Raji (cell line): ENCODE results near the gene ACADVL.

ENCODE experiments used
- POLR2A ChIP-seq: IDR thresholded peaks from 2 replicates; pipeline ENCODE4 v1.6.1; 2011; ENCODE audit warnings: low read depth, low read length, control low read depth; ENCODE audit not compliant: insufficient read depth

Gene ACADVL

DNA sequence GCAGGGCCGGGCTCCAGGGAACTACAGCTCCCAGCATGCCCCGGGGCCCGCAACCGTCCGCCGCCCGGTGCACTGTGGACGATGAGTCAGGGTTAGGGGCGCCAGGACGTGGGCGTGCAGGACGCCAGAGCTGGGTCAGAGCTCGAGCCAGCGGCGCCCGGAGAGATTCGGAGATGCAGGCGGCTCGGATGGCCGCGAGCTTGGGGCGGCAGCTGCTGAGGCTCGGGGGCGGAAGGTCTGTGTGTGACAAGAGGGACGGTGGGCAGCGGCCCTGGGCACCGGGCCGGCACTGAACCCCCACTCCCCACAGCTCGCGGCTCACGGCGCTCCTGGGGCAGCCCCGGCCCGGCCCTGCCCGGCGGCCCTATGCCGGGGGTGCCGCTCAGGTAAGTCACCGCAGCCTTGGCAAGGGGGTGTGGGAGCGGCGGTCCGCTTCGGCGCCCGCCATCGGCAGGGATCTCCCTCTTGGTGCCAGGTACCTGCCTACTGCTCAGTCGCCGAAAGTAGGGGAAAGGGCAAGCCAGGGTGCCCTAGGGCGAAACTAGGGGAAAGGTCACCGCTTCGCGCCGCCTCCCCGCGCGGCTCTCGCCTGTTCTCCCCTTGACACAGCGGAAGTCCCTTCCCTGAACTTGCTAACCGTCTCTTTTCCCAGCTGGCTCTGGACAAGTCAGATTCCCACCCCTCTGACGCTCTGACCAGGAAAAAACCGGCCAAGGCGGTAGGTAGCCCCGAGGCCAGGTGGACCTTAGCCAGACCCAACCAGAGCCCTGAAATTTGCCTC, at the start of gene ACADVL, which contains the start of gene DLG4:
ACADVL (plus strand) TSS at position 127 of the 781 bp plus-strand sequence; CDS start at position 174, 47 bp downstream.
DLG4 (minus strand) TSS at position 25 of the 781 bp plus-strand sequence.
- TF ChIP-seq POLR2A: peak; percentile 91

DNA sequence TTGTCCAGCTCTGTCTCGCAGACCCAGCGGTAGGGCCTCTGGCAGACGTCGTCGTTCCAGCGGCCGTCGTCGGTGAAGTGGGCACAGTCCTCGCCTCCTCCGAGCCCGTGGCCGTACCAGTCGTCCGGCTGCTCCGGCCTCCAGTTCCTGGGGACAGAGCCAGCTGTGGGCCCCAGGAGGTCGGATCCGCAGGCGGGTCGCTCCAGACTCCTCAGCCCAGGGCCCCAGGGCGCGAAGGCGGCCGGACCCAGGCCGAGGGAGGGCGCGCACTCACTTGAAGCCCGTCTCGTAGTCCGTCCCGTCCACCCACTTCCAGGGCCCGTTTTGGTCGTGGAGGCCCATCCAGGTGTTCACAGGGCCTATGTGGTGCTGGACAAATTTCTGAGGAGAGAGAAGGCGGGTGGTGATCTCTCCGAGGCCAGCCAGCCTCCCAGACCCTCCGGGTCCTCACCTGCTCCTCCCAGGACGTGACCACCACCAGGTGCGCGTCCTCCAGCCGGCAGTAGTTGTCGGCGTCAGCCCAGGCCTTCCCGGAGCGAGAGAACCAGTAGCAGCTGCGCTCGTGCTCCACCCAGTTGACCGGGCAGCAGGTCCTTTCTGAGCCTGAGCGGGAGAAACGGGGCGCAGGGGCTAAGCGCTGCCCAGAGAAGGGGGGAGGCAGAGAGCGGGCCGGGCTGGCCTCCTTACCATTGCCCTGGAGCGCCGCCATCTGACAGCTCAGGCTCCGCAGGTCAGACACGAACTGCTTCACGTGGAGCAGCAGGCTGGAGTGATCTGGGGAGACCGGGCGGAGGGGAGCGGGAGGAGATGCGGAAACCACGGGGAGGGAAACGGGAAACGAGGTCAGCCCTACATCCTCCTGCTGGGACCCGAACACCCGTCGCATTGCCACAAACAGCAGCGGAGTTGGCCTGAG, 45.8 kb upstream of the ACADVL start:
- TF ChIP-seq POLR2A: no peak

DNA sequence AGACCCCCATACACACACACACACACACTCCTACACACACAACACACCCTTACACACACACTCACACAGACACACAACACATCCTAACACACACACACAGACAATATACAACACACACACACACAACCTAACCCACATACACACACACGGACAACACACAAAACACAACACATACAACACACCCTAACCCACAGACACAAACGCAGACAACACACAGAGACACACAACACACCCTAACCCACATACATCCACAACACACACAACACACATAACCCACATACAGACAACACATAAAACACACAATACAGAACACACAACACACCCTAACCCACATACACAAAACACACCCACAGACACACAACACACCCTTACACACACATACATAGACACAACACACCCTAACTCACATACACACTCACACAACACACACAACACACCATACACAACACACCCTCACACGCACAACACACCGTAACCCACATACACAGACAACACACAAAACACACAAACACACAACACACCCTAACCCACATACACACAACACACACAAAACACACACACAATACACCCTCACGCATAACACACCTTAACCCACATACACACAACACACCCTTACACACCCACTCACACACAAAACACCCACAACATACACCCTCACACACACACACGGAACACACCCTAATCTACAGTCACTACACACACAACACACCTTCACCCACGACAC, 45.0 kb upstream of the ACADVL start:
- no peak for TF ChIP-seq POLR2A

DNA sequence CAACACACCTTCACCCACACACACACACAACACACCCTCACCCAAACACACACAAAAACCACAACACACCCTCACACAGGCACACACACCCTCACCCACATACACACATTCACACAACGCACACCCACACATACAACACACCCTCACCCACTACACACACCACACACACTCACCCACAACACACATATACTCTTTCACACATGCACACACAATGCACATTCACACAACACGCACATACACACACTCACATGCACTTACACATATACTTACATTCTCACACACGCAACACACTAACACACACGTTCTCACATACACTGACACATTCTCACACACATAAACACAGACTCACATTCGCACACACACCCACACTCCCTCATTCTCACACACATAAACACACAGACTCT, 44.4 kb upstream of the ACADVL start:
- no peak for TF ChIP-seq POLR2A

DNA sequence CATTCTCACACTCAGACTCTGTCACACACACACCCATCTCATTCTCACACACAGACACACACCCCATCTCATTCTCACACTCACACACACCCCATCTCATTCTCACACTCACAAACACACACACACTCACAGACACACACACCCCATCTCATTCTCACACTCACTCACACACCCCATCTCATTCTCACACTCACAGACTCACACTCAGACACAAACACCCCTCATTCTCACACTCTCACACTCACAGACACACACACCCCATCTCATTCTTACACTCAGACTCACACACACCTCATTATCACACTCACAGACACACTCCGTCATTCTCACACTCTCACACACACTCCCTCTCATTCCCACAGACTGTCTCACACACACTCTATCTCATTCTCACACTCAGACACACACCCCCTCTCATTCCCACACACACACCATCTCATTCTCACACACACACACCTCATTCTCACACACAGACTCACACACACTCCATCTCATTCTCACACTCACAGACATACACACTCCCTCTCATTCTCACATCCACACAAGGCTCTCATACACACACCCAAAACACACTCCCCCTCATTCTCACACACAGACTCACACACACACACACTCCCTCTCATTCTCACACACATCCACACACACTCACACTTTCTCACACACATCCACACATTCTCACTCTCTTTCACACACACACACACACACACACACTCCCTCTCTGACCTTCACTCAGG, 43.5 kb upstream of the ACADVL start:
- no peak for TF ChIP-seq POLR2A

DNA sequence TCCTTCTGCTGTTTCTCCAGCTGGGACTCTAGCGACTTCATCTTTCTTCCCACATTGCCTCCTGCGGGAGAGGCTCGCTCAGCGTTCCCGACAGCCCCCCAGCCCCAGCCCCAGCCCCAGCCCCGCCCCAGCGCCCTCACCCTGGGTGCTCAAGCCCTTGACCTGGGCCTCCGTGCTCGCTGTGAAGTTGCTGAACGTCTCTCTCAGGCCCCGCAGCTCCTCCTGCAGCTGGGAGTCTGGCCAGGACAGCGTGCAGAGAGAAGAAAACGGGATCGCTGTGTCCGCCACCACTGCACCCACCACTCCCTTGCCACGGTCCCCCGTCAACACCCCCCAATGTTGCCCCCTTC, 42.9 kb upstream of the ACADVL start:
- TF ChIP-seq POLR2A: no peak

DNA sequence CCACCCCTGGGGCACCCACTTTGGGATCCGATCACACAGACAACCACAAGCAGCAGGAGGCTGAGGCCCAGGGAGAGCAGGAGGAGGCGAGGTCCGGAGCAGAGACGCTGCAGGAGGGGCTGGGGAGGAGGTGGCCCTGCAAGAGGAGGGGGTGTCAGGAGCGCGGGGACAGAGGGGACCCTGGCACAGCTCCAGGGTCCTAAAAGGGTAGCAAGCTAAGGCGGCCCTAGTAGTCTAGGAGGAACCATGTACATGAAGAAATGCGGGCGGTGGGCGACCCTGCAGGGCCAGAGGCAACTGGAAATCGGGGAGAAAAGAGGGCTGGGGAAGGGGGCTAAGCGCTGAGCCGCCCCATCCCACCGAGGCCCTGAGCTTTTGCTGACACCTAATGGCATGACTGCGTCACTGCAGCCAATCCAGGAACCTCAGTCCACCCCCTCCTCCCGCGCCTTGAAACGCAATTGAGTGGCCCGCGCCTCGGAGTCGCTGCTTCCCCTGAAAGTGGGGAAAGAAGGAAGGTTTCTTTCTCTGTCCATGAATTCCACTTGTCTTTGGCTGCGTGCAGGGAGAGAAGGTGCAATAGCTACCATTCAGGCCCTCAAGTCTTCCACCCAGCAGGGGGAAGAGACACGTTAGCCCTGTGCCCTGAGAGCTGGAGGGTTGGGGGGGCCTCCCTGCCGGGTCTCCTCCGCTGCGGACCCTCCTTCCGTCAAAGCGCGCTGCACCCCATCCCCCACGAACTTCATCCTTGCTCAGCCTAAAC, 42.4 kb upstream of the ACADVL start:
- TF ChIP-seq POLR2A: no peak

DNA sequence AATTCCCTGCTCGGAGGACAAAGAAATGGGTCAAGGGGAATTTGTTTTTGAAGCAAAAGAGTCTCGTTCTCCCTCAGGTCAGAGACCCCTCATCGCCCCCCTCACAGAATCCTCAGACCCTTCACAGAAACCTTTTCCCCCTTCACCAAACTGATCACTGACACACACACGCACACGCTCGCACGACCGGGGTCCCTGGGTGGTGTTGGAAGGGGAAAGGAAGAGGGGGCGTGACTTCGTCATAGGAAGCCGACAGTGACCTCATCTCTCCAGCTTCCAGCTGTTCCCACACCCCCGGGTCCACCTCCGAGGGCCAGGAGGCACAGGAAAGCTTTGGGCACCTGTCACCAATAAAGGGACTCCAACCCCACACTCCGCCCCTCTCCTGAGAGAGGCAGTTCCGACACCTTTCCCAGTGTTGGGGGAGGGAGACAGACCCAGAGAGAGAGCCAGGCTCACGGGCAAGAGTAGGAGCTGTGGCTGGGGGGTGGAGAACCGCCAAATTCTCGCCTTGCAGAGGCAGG, 41.7 kb upstream of the ACADVL start:
- TF ChIP-seq POLR2A: no peak

DNA sequence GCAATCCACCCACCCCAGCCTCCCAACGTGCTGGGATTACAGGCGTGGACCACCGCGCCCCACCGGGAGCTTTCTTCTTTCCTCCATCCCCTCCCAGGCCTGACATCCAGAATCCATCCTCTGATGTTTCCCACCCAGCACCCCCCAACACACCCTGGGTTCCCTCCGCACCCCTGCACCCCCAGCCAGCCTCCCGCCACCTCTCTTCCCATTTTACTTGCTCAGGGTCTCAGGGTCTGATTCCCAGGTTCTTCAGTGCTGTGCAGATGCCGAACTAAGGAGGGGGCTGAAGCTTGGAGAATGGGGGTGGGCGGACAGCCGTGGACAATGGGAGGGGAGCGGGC, 40.8 kb upstream of the ACADVL start:
- TF ChIP-seq POLR2A: no peak

DNA sequence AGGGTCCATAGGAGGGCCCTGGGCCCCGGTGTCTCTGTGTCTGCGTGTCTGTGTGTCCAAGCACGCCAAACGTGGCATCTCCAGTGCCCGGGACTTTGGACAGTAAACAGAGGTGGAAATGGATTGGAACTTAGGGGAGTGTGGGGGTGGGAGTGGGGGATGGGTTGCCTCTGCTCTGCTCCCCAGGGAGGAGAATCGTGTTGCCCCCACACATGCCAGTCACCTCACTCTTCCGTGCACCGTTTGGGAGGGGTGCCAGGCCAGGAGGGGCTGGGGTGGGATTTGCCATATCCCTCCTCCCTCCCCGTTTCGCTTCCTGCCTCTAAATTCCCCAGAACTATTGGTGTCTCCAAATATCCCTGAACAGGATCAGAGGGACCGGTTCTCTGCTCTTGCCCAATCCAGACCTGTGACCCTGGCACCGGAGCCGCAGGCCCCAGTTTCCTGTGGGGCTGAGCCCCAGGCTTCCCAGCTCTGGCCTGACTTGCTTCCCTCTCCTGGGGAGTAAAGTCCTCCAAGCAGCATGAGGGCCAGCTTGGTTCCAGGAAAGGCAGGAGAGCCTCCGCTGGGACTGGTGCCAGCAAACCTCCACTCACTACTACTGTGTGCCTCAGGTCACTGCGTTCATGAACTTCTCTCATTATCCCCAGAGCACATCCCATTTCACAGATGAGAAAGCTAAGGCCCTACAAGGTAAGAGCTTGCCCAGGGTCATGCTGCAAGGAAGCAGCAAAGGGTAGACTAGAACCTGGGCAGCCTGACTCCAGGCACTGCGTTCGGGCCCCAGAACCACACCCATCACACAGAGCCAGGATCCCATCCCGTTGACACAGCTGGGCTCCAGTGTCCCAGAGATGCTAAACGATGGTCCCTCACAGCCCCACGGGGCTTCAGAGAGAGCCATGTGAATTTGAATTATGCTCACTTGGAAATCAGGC, 40.2 kb upstream of the ACADVL start, which contains the start of gene ASGR1:
ASGR1 (minus strand) TSS at position 54 of the 938 bp plus-strand sequence. CDS start 807 bp downstream, outside the sequence.
- no peak for TF ChIP-seq POLR2A

DNA sequence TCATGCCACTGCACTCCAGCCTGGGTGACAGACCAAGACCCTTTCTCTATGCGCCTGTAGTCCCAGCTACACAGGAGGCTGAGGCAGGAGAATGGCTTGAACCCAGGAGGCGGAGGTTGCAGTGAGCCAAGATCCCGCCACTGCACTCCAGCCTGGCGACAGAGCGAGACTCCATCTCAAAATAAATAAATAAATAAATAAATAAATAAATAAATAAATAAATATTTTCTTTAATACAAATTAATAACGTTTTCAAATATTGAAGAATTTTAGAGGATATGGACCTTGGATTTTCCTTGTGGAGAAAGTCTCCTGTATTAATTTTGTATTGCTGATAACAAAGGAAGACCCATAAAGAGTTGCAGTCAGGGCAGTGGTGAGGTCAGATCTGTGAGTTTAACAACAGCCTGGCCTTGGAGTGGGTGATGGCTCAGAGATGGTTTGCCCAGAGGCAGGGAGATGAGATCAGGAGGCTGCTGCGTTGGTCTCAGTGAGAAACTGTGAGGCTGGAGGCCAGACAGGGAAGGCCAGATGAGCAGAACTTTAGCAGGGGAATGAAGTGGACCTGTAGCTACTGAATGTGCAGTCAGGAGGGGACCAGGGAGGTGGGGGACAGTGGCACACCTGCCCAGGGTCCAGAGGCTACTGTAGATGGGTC, 36.2 kb upstream of the ACADVL start:
- no peak for TF ChIP-seq POLR2A

DNA sequence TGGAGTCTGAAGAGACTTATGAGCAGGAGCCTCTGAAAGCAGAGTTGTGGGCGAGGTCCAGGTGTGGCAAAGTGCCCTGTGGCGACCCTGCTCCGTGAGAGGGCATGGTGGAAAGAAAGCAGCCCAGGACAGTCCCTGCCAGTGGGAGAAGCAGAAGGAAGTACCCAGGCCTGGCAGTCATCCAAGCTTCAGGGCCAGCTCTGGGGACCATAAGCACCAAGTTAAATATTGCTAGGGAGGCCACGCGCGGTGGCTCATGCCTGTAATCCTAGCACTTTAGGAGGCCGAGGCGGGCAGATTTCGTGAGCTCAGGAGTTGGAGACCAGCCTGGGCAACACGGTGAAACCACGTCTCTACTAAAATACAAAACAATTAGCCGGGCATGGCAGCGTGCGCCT, 35.6 kb upstream of the ACADVL start:
- no peak for TF ChIP-seq POLR2A
